Heart left ventricle (tissue), 16 donors: ENCODE measurements around the gene SIAH3. TPM values are rescaled to one million over a fixed set of nuclear protein-coding genes. Genes with fewer than 3 reads are reported as not detected.
A peak's percentile ranks its signal among the peaks of the same experiment; 100 is the strongest.

Experiments used
- ATAC-seq, 4 donors: fragments of 200-7000 bp; cut with Tn5 transposase; one replicate each; pipeline ENCODE4 v1.9.1; 2020 to 2022; ENCODE audit warnings: moderate library complexity in 4 of 4, mild to moderate bottlenecking in 3 of 4, moderate number of reproducible peaks in 1 of 4
- DNase-seq, 5 donors: peaks; one replicate each; pipeline ENCODE4 v3.0.0-alpha.2; 2020
- H3K27ac ChIP-seq, 12 donors: fragments of 200-600 bp; sonication (generic) in 4 of 12; one replicate each; pipeline versions ENCODE4 v1.5.0 to v1.8.0; 2016 to 2022; ENCODE audit warnings: mild to moderate bottlenecking in 2 of 12
- H3K27me3 ChIP-seq, 9 donors: fragments of 200-600 bp; sonication (generic) in 2 of 9; one replicate each; pipeline versions ENCODE4 v1.5.1 to v1.8.0; 2016 to 2022; ENCODE audit warnings: mild to moderate bottlenecking in 3 of 9
- H3K36me3 ChIP-seq, 9 donors: fragments of 200-600 bp; sonication (generic) in 2 of 9; one replicate each; pipeline versions ENCODE4 v1.5.0 to v1.8.0; 2018 to 2022; ENCODE audit warnings: mild to moderate bottlenecking in 2 of 9
- H3K4me1 ChIP-seq, 12 donors: fragments of 200-600 bp; sonication (generic) in 4 of 12; one replicate each; pipeline versions ENCODE4 v1.5.0 to v1.8.0; 2016 to 2022; ENCODE audit warnings: mild to moderate bottlenecking in 3 of 12
- H3K4me3 ChIP-seq, 12 donors: fragments of 200-600 bp; sonication (generic) in 4 of 12; one replicate each; pipeline versions ENCODE4 v1.5.0 to v1.8.0; 2017 to 2022; ENCODE audit warnings: mild to moderate bottlenecking in 9 of 12, moderate library complexity in 4 of 12
- H3K9me3 ChIP-seq, 12 donors: fragments of 200-600 bp; sonication (generic) in 4 of 12; one replicate each; pipeline versions ENCODE4 v1.5.0 to v1.8.0; 2016 to 2022; ENCODE audit warnings: mild to moderate bottlenecking in 1 of 12
- CTCF ChIP-seq, 12 donors: fragments of 200-600 bp; sonication (generic) in 4 of 12; IDR thresholded peaks; one replicate each; pipeline versions ENCODE4 v1.5.0 to v1.8.0; 2018 to 2022; ENCODE audit warnings: antibody characterized with exemption in 12 of 12, mild to moderate bottlenecking in 5 of 12
- POLR2A ChIP-seq, 2 donors: fragments of 450-650 bp; IDR thresholded peaks; one replicate each; pipeline ENCODE4 v1.6.1; 2017; ENCODE audit warnings: antibody characterized with exemption in 2 of 2, mild to moderate bottlenecking in 2 of 2, moderate library complexity in 2 of 2
- WGBS, 4 donors: extraction: QIAGEN DNeasy Blood & Tissue Kit in 2 of 4; methylation state at CpG; one replicate each; pipeline versions ENCODE4 v1.1.5 to v1.1.7; 2013 to 2018; 5-methylcytosine and 5-hydroxymethylcytosine counted together
- intact Hi-C, 10 donors: fragments of 100-400 bp; cut with DNase I; formaldehyde crosslinking; loops; one replicate each; pipeline versions ENCODE4 v1.11.1 to v1.14.2; 2022
- polyA plus RNA-seq, 2 donors: library from polyadenylated mRNA; stranded (reverse); fragments of 200-250 nt; gene quantifications; one replicate each; pipeline ENCODE4 v1.2.3, GENCODE V29; 2013
- total RNA-seq, 9 donors: library from RNA; depleted of rRNA in 2 of 9; stranded (reverse); fragments of >200 nt in 2 of 9; fragmentation: NEBNext Ultra II Directional in 3 of 9; extraction: Animal tissue kit (Norgen Biotek cat#: 25700) in 3 of 9; gene quantifications; one replicate each; pipeline versions ENCODE4 v1.1.0 to v1.2.4, GENCODE V29; 2016 to 2023
- donor health status: ischemic (EF 13 %, LVEDD 7.1; RV severe dilation, severe dysfunction).
- donor health status: healthy with polysubstance abuse.
- donor health status: DM: no; HTN: yes; CAD: no.
- donor health status: DM: no; HTN: no; CAD: no.
- donor health status: ischemic (EF 25% LVEDD 6.9; RV normal size, moderate dysfunction).
- donor health status: ischemic (EF 25% LVEDD 5.7; RV mildly dilated, moderate dysfunction).
- donor health status: healthy.
- donor health status: DM: yes; HTN: yes; CAD: no.
- donor health status: ischemic (EF 35%, LVEDD 5.7; RV mildly dilated, moderate dysfunction).
- donor health status: nonischemic (EF 11% LVEDD 7.7; RV severe dilation, severe dysfunction).
- donor health status: DM: yes; HTN: yes; CAD: no.
- donor health status: PGD.
- donor health status: ischemic (EF 29% LVEDD 5.4; RV normal size, mild dysfunction).
- donor health status: nonischemic (EF 23%, LVEDD 6.1; RV moderate dilation, normal function).

SIAH3 gene
- total and polyA plus RNA-seq, 11 donors, result 0.05 to 0.18 (median 0.07) TPM; not detected in 8

GRCh38 chr13:45783346-45784043 lies 68.1 kb downstream of the SIAH3 start:
- TF ChIP-seq CTCF (IDR thresholded peaks at IDR 0.05), result no peak
- TF ChIP-seq POLR2A (IDR thresholded peaks at IDR 0.05), result no peak
- H3K4me1 ChIP-seq, result peaks cover 0 to 16% (median 0%) of the 10 kb centered on the region in 12 donors
- no peaks in the 10 kb centered on the region for H3K9me3 ChIP-seq
- no peak for ATAC-seq
- peak in 1 of 5 donors; percentile 65 for DNase-seq
- no peaks in the 10 kb centered on the region for H3K36me3 ChIP-seq
- no peaks in the 10 kb centered on the region for H3K27me3 ChIP-seq
- no peak overlapping the region for H3K27ac ChIP-seq
- 96 to 97% (median 96%) methylated on average over 31 to 35 of the region's 35 CpGs for WGBS, 4 donors
- H3K4me3 ChIP-seq, result no peak overlapping the region
- intact Hi-C loops, result no loop called here

GRCh38 chr13:45782327-45783045 lies 69.1 kb downstream of the SIAH3 start:
- intact Hi-C loops, result no loop called here
- Histone ChIP-seq H3K36me3 (no peaks in the 10 kb centered on the region), H3K9me3 (no peaks in the 10 kb centered on the region), H3K4me1 (peaks cover 0 to 16% (median 0%) of the 10 kb centered on the region in 12 donors), H3K4me3 (no peak overlapping the region), H3K27ac (no peak overlapping the region), H3K27me3 (no peaks in the 10 kb centered on the region)
- DNase-seq (no peak), ATAC-seq (no peak)
- TF ChIP-seq POLR2A (IDR thresholded peaks at IDR 0.05) (no peak), CTCF (IDR thresholded peaks at IDR 0.05) (no peak)
- WGBS, 4 donors, result 53 to 60% (median 59%) methylated on average over 9 of the region's 9 CpGs

GRCh38 chr13:45781553-45782326 lies 69.8 kb downstream of the SIAH3 start:
- WGBS, 4 donors, result 31 to 45% (median 44%) methylated on average over 14 of the region's 14 CpGs
- no peak overlapping the region for H3K4me3 ChIP-seq
- TF ChIP-seq POLR2A (IDR thresholded peaks at IDR 0.05) (no peak), CTCF (IDR thresholded peaks at IDR 0.05) (no peak)
- peak; percentile 71 to 86 (median 76) for DNase-seq
- intact Hi-C loops, result no loop called here
- H3K27me3 ChIP-seq, result no peaks in the 10 kb centered on the region
- no peaks in the 10 kb centered on the region for H3K9me3 ChIP-seq
- peak overlapping the region in 3 of 12 donors; percentile 15 to 40 (median 31) for H3K27ac ChIP-seq
- no peaks in the 10 kb centered on the region for H3K36me3 ChIP-seq
- peak; percentile 68 to 89 (median 76) for ATAC-seq
- H3K4me1 ChIP-seq, result peaks cover 0 to 16% (median 0%) of the 10 kb centered on the region in 12 donors

- DNase-seq, result no peak
- intact Hi-C loops, result no loop called here
- no peaks in the 10 kb centered on the region for H3K36me3 ChIP-seq
- no peaks in the 10 kb centered on the region for H3K9me3 ChIP-seq
- peaks cover 0 to 9% (median 0%) of the 10 kb centered on the region in 12 donors for H3K4me1 ChIP-seq
- WGBS, 4 donors, result 77 to 88% (median 82%) methylated on average over 5 of the region's 5 CpGs
- peaks cover 0 to 3% (median 0%) of the 10 kb centered on the region in 9 donors for H3K27me3 ChIP-seq
- ATAC-seq, result no peak
- no peak overlapping the region for H3K27ac ChIP-seq
- H3K4me3 ChIP-seq, result no peak overlapping the region
- TF ChIP-seq POLR2A (IDR thresholded peaks at IDR 0.05) (no peak), CTCF (IDR thresholded peaks at IDR 0.05) (no peak)
Measured at GRCh38 chr13:45779901-45780300, 71.7 kb downstream of the SIAH3 start.
